ENCODE results near the gene MARCKS. TPM values are rescaled to one million over a fixed set of nuclear protein-coding genes. Genes with fewer than 3 reads are reported as not detected.

MARCKS gene
- total RNA-seq, 1 donor = 535 TPM

GRCh38 chr6:113829696-113830045 lies 27.5 kb upstream of the MARCKS start:
- TF ChIP-seq, protein P1, sequence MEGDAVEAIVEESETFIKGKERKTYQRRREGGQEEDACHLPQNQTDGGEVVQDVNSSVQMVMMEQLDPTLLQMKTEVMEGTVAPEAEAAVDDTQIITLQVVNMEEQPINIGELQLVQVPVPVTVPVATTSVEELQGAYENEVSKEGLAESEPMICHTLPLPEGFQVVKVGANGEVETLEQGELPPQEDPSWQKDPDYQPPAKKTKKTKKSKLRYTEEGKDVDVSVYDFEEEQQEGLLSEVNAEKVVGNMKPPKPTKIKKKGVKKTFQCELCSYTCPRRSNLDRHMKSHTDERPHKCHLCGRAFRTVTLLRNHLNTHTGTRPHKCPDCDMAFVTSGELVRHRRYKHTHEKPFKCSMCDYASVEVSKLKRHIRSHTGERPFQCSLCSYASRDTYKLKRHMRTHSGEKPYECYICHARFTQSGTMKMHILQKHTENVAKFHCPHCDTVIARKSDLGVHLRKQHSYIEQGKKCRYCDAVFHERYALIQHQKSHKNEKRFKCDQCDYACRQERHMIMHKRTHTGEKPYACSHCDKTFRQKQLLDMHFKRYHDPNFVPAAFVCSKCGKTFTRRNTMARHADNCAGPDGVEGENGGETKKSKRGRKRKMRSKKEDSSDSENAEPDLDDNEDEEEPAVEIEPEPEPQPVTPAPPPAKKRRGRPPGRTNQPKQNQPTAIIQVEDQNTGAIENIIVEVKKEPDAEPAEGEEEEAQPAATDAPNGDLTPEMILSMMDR (IDR thresholded peaks at IDR 0.05; ENCODE audit: extremely low read depth, low read depth, low read length) = no peak
- DNase-seq (ENCODE audit: insufficient read length, low spot score, missing footprints) = no peak
- no peak overlapping the region for H3K27ac ChIP-seq (ENCODE audit: low read depth, low read length)
- H3K79me2 ChIP-seq (ENCODE audit: insufficient read depth, low read length) = no peaks in the 10 kb centered on the region
- no peak overlapping the region for H3K4me3 ChIP-seq (ENCODE audit: insufficient read depth, low read length)
- no peaks in the 10 kb centered on the region for H4K20me1 ChIP-seq (ENCODE audit: insufficient read depth, low read length)
- H2AFZ ChIP-seq (ENCODE audit: low read length) = peak overlapping the region; percentile 7
- H3K9me3 ChIP-seq (ENCODE audit: low read depth, low read length) = no peaks in the 10 kb centered on the region
- peaks cover 33% of the 10 kb centered on the region for H3K4me1 ChIP-seq (ENCODE audit: insufficient read depth, low read length)
- H3K4me2 ChIP-seq (ENCODE audit: insufficient read depth, low read length) = no peak overlapping the region
- no peaks in the 10 kb centered on the region for H3K36me3 ChIP-seq (ENCODE audit: insufficient read depth, low read length)
- H3K27me3 ChIP-seq (ENCODE audit: insufficient read depth, low read length) = no peaks in the 10 kb centered on the region

GRCh38 chr6:113830140-113830539 lies 27.0 kb upstream of the MARCKS start:
- Histone ChIP-seq H3K27me3 (ENCODE audit: insufficient read depth, low read length) (no peaks in the 10 kb centered on the region), H2AFZ (ENCODE audit: low read length) (no peak overlapping the region), H4K20me1 (ENCODE audit: insufficient read depth, low read length) (no peaks in the 10 kb centered on the region), H3K4me1 (ENCODE audit: insufficient read depth, low read length) (peaks cover 32% of the 10 kb centered on the region), H3K4me3 (ENCODE audit: insufficient read depth, low read length) (no peak overlapping the region), H3K36me3 (ENCODE audit: insufficient read depth, low read length) (no peaks in the 10 kb centered on the region), H3K9me3 (ENCODE audit: low read depth, low read length) (no peaks in the 10 kb centered on the region), H3K4me2 (ENCODE audit: insufficient read depth, low read length) (no peak overlapping the region), H3K79me2 (ENCODE audit: insufficient read depth, low read length) (no peaks in the 10 kb centered on the region), H3K27ac (ENCODE audit: low read depth, low read length) (no peak overlapping the region)
- TF ChIP-seq, protein P1 (IDR thresholded peaks at IDR 0.05; ENCODE audit: extremely low read depth, low read depth, low read length) = no peak
- DNase-seq (ENCODE audit: insufficient read length, low spot score, missing footprints) = no peak

DNA sequence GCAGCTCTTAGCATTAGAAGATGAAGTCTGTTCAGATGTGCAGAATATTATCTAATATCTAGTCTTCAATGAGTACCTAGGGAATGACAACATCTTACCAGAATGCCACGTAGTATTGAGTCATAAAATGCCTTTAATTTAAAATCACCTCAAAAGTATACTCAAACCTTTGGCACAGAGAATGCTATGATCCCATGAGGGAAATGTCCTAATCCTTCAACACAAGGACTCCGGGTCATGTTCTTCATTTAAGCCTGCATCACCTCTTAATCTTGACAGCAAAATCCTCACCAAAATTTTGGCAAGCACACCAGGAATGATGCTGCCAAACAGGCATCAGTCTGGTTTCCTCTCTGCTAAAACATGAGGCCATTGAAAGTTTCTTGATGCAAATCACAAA lies 23.6 kb upstream of the MARCKS start:
- Histone ChIP-seq H3K4me1 (ENCODE audit: insufficient read depth, low read length) (peaks cover 22% of the 10 kb centered on the region), H3K9me3 (ENCODE audit: low read depth, low read length) (no peaks in the 10 kb centered on the region), H2AFZ (ENCODE audit: low read length) (no peak overlapping the region), H4K20me1 (ENCODE audit: insufficient read depth, low read length) (no peaks in the 10 kb centered on the region), H3K27ac (ENCODE audit: low read depth, low read length) (peak overlapping the region; percentile 11), H3K27me3 (ENCODE audit: insufficient read depth, low read length) (no peaks in the 10 kb centered on the region), H3K4me3 (ENCODE audit: insufficient read depth, low read length) (no peak overlapping the region), H3K4me2 (ENCODE audit: insufficient read depth, low read length) (peak overlapping the region; percentile 37), H3K36me3 (ENCODE audit: insufficient read depth, low read length) (no peaks in the 10 kb centered on the region), H3K79me2 (ENCODE audit: insufficient read depth, low read length) (no peaks in the 10 kb centered on the region)
- DNase-seq (ENCODE audit: insufficient read length, low spot score, missing footprints) = peak; percentile 39
- TF ChIP-seq, protein P1 (IDR thresholded peaks at IDR 0.05; ENCODE audit: extremely low read depth, low read depth, low read length) = no peak

- Histone ChIP-seq H3K79me2 (ENCODE audit: insufficient read depth, low read length) (no peaks in the 10 kb centered on the region), H3K4me3 (ENCODE audit: insufficient read depth, low read length) (no peak overlapping the region), H4K20me1 (ENCODE audit: insufficient read depth, low read length) (no peaks in the 10 kb centered on the region), H2AFZ (ENCODE audit: low read length) (no peak overlapping the region), H3K9me3 (ENCODE audit: low read depth, low read length) (no peaks in the 10 kb centered on the region), H3K27ac (ENCODE audit: low read depth, low read length) (no peak overlapping the region), H3K36me3 (ENCODE audit: insufficient read depth, low read length) (no peaks in the 10 kb centered on the region), H3K4me1 (ENCODE audit: insufficient read depth, low read length) (peaks cover 11% of the 10 kb centered on the region), H3K4me2 (ENCODE audit: insufficient read depth, low read length) (no peak overlapping the region), H3K27me3 (ENCODE audit: insufficient read depth, low read length) (no peaks in the 10 kb centered on the region)
- TF ChIP-seq, protein P1 (IDR thresholded peaks at IDR 0.05; ENCODE audit: extremely low read depth, low read depth, low read length) = no peak
- DNase-seq (ENCODE audit: insufficient read length, low spot score, missing footprints) = no peak
Measured at GRCh38 chr6:113837170-113837569, 20.0 kb upstream of the MARCKS start.

Data from osteoblast (primary cell).